GM12878 (cell line): ENCODE measurements around the gene TSPO2. TPM values are rescaled to one million over a fixed set of nuclear protein-coding genes. Genes with fewer than 3 reads are reported as not detected.

Source experiments
- ATAC-seq: fragments of 200-7000 bp; cut with Tn5 transposase; 3 replicates; pipeline ENCODE4 v1.9.1; 2020; ENCODE audit warnings: mild to moderate bottlenecking, moderate library complexity
- BruUV-seq: library from RNA; stranded (reverse); fragments of 400-500 nt; replicated peaks from 2 replicates; lab custom pipeline; 2021; lab: Mats Ljungman, UMichigan
- CTCF ChIA-PET: fragments of 300-600 bp; sonication (Branson Sonifier 250); formaldehyde crosslinking; extraction: SDS; loops from one replicate; lab custom pipeline; 2021; ENCODE audit warnings: inconsistent platforms; lab: Yijun Ruan, JAX
- POLR2A ChIA-PET: fragments of 350-600 bp; formaldehyde crosslinking; extraction: SDS; loops from one replicate; lab custom pipeline; 2021; ENCODE audit warnings: inconsistent platforms; lab: Charles Lee
- RAD21 ChIA-PET: fragments of 300-600 bp; sonication (Branson Sonifier 250); formaldehyde crosslinking; loops from one replicate; lab custom pipeline; 2023; ENCODE audit warnings: antibody characterized with exemption; ENCODE audit not compliant: unreplicated experiment; lab: Charles Lee
- SMC1A ChIA-PET: fragments of 300-600 bp; sonication (Branson Sonifier 250); formaldehyde crosslinking; loops from one replicate; lab custom pipeline; 2023; ENCODE audit not compliant: unreplicated experiment, uncharacterized antibody; lab: Charles Lee
- DNase-seq: peaks from one replicate; pipeline ENCODE4 v3.0.0-alpha.2; 2011; ENCODE audit warnings: low read depth, low spot score
- FAIRE-seq: peaks from 3 replicates; lab custom pipeline; 2011; peaks lifted over from hg19 to GRCh38; lab: Jason Lieb, UNC
- H2AFZ ChIP-seq: 2 replicates; pipeline ENCODE4 v1.6.0; 2011; ENCODE audit warnings: low read depth, low read length, control low read depth; ENCODE audit not compliant: control insufficient read depth
- H3K27ac ChIP-seq: 2 replicates; pipeline ENCODE4 v1.5.1; 2011; ENCODE audit warnings: control low read depth; ENCODE audit not compliant: control insufficient read depth, insufficient read depth
- H3K27me3 ChIP-seq, 2 experiments: replicated peaks in 1 of 2; 2 replicates each; pipeline versions ENCODE4 v1.6.0 to v1.6.1; 2011; ENCODE audit warnings: low read length in 1 of 2; ENCODE audit not compliant: control insufficient read depth in 2 of 2, insufficient read depth in 2 of 2
- H3K36me3 ChIP-seq, 2 experiments: 2 replicates each; pipeline ENCODE4 v1.5.1; 2011; ENCODE audit warnings: low read length in 1 of 2; ENCODE audit not compliant: control insufficient read depth in 2 of 2, insufficient read depth in 2 of 2
- H3K4me1 ChIP-seq: 2 replicates; pipeline ENCODE4 v1.6.1; 2011; ENCODE audit warnings: mild to moderate bottlenecking, low read length, moderate library complexity, mixed read lengths; ENCODE audit not compliant: control insufficient read depth, insufficient read depth
- H3K4me2 ChIP-seq: 2 replicates; pipeline ENCODE4 v1.6.0; 2011; ENCODE audit warnings: control low read depth; ENCODE audit not compliant: control insufficient read depth, insufficient read depth
- H3K4me3 ChIP-seq: fragments of 200-600 bp; sonication (generic); 2 replicates; pipeline ENCODE4 v1.5.1; 2016
- H3K79me2 ChIP-seq: 2 replicates; pipeline ENCODE4 v1.6.0; 2011; ENCODE audit warnings: low read length; ENCODE audit not compliant: control insufficient read depth, insufficient read depth
- H3K9ac ChIP-seq: 2 replicates; pipeline ENCODE4 v1.8.0; 2011; ENCODE audit warnings: low read length, control low read depth, mixed read lengths; ENCODE audit not compliant: control insufficient read depth, insufficient read depth
- H3K9me3 ChIP-seq: replicated peaks from 3 replicates; pipeline ENCODE4 v1.5.1; 2011; ENCODE audit warnings: mild to moderate bottlenecking, low read length; ENCODE audit not compliant: control insufficient read depth, insufficient read depth
- H4K20me1 ChIP-seq: 2 replicates; pipeline ENCODE4 v1.6.0; 2011; ENCODE audit not compliant: control insufficient read depth, insufficient read depth
- CUX1 ChIP-seq: IDR thresholded peaks from 2 replicates; pipeline ENCODE4 v1.6.1; 2012; ENCODE audit warnings: improper control_type of control experiment, low read depth, low read length; ENCODE audit not compliant: insufficient replicate concordance
- FOS ChIP-seq: IDR thresholded peaks from 3 replicates; pipeline ENCODE4 v1.6.1; 2011; ENCODE audit warnings: borderline replicate concordance; ENCODE audit not compliant: insufficient read length; ENCODE audit errors: extremely low read depth
- JUND ChIP-seq: IDR thresholded peaks from 2 replicates; pipeline ENCODE4 v1.6.1; 2012; ENCODE audit warnings: low read depth, mild to moderate bottlenecking, low read length, improper control_type of control experiment, moderate library complexity
- MLLT1 ChIP-seq: fragments of 450-650 bp; IDR thresholded peaks from 2 replicates; pipeline ENCODE4 v1.6.1; 2016; ENCODE audit warnings: mild to moderate bottlenecking
- POLR2AphosphoS2 ChIP-seq: IDR thresholded peaks from 2 replicates; pipeline ENCODE4 v1.6.1; 2011; ENCODE audit warnings: low read depth, mild to moderate bottlenecking, low read length, improper control_type of control experiment, moderate library complexity
- RFX5 ChIP-seq: IDR thresholded peaks from 2 replicates; pipeline ENCODE4 v1.6.1; 2011; ENCODE audit warnings: low read depth, low read length, improper control_type of control experiment
- SMC3 ChIP-seq: IDR thresholded peaks from 2 replicates; pipeline ENCODE4 v1.6.1; 2011; ENCODE audit warnings: low read length, improper control_type of control experiment, borderline replicate concordance
- TCF12 ChIP-seq: IDR thresholded peaks from 2 replicates; pipeline ENCODE4 v1.6.1; 2011; ENCODE audit warnings: low read depth, mild to moderate bottlenecking, low read length
- TCF3 ChIP-seq: IDR thresholded peaks from 2 replicates; pipeline ENCODE4 v1.6.1; 2012; ENCODE audit warnings: low read depth, mild to moderate bottlenecking, low read length, borderline replicate concordance; ENCODE audit not compliant: insufficient read depth
- ZNF217 ChIP-seq: fragments of 450-650 bp; IDR thresholded peaks from 2 replicates; pipeline ENCODE4 v1.6.1; 2017; ENCODE audit warnings: antibody characterized with exemption, mild to moderate bottlenecking
- ZNF24 ChIP-seq: fragments of 450-650 bp; IDR thresholded peaks from 2 replicates; pipeline ENCODE4 v1.6.1; 2017; ENCODE audit warnings: antibody characterized with exemption, mild to moderate bottlenecking
- ZNF622 ChIP-seq: fragments of 450-650 bp; IDR thresholded peaks from 2 replicates; pipeline ENCODE4 v1.6.1; 2017; ENCODE audit warnings: mild to moderate bottlenecking, inconsistent platforms
- WGBS: methylation state at CpG from one replicate; pipeline ENCODE4 v1.1.6; 2016; ENCODE audit warnings: low lambda C conversion rate; ENCODE audit not compliant: insufficient replicate concordance, insufficient coverage; ENCODE audit errors: missing lambda C conversion rate; 5-methylcytosine and 5-hydroxymethylcytosine counted together
- in situ Hi-C: fragments of 300-500 bp; cut with MboI; formaldehyde crosslinking; loops from 9 replicates; pipeline ENCODE4 v1.14.3; 2018; ENCODE audit warnings: mixed read lengths
- intact Hi-C: fragments of 100-400 bp; cut with micrococcal nuclease; formaldehyde crosslinking; loops from one replicate; pipeline ENCODE4 v1.14.2; 2022; ENCODE audit not compliant: unreplicated experiment
- polyA plus RNA-seq, 11 experiments: library from polyadenylated mRNA; depleted of rRNA in 4 of 11; unstranded in 6 of 11; stranded (reverse) in 5 of 11; fragments of >200 nt; fragmentation: Nextera tagmentation in 4 of 11; fragmentation: Illumina TruSeq in 1 of 11; extraction: Ambion mirVana in 4 of 11; extraction: Trizol in 1 of 11; gene quantifications; 1 replicate in 1 of 11; 2 replicates in 10 of 11; pipeline versions ENCODE4 v1.2.1 to v1.2.3, GENCODE V29; 2011 to 2016; ENCODE audit warnings: inconsistent platforms in 2 of 11, missing spikeins in 2 of 11, low read depth in 1 of 11
- total RNA-seq, 4 experiments: library from RNA; depleted of rRNA in 3 of 4; stranded (reverse); fragments of >200 nt in 3 of 4; fragmentation: Illumina TruSeq in 1 of 4; extraction: Trizol in 1 of 4; gene quantifications; 2 replicates each; pipeline versions ENCODE4 v1.2.1 to v1.2.3, GENCODE V29; 2013 to 2021

Gene TSPO2
- total and polyA plus RNA-seq, 10 of the 15 experiments (the other 5 are each of a cell fraction or from before 2014, with no cell fraction given), result not detected

- intact Hi-C loops (no loop called here), in situ Hi-C loops (no loop called here)
- Histone ChIP-seq H3K27me3 (no peaks in the 10 kb centered on the region), H3K4me2 (no peak overlapping the region), H3K4me1 (peaks cover 8% of the 10 kb centered on the region), H3K27ac (no peak overlapping the region), H3K79me2 (no peaks in the 10 kb centered on the region), H3K9me3 (no peaks in the 10 kb centered on the region), H3K36me3 (no peaks in the 10 kb centered on the region), H3K9ac (no peak overlapping the region), H2AFZ (no peak overlapping the region), H4K20me1 (no peaks in the 10 kb centered on the region; the same call in 1 of the 2 replicates), H3K4me3 (no peak overlapping the region)
- SMC1A ChIA-PET, result no interaction called here
- POLR2A ChIA-PET, result no interaction called here
- TF ChIP-seq ZNF622 (no peak), CUX1 (no peak), ZNF217 (no peak), TCF12 (no peak), TCF3 (no peak), MLLT1 (no peak), POLR2AphosphoS2 (no peak), FOS (no peak), ZNF24 (no peak), SMC3 (no peak), RFX5 (no peak), JUND (no peak)
- FAIRE-seq, result no peak
- no peak for DNase-seq
- RAD21 ChIA-PET, result no interaction called here
- CTCF ChIA-PET, result interaction anchor here (2.2 kb wide), 1 partner anchor 17 kb away, joined by 10 read pairs; the partner anchor contains the start of gene UNC5CL
- no peak for ATAC-seq
- BruUV-seq, result no TSS peak
- 70% methylated on average over 3 of the region's 3 CpGs for WGBS
Measured at GRCh38 chr6:41023114-41023513, 19.2 kb upstream of the TSPO2 start.
